ENCODE measurements around the gene DLG5.

DLG5 gene

GRCh38 chr10:77865580-77866324 lies 60.8 kb downstream of the DLG5 start:
- H3K27ac Mint-ChIP-seq, result no peak overlapping the region
- DNase-seq, result no peak
- no peak overlapping the region for H3K4me3 Mint-ChIP-seq
- no peaks in the 10 kb centered on the region for H3K27me3 Mint-ChIP-seq
- H3K9me3 Mint-ChIP-seq, result no peaks in the 10 kb centered on the region
- H3K4me1 Mint-ChIP-seq (ENCODE audit: low read depth), result peaks cover 2% of the 10 kb centered on the region
- H3K36me3 Mint-ChIP-seq (ENCODE audit: low read depth), result no peaks in the 10 kb centered on the region

DNA sequence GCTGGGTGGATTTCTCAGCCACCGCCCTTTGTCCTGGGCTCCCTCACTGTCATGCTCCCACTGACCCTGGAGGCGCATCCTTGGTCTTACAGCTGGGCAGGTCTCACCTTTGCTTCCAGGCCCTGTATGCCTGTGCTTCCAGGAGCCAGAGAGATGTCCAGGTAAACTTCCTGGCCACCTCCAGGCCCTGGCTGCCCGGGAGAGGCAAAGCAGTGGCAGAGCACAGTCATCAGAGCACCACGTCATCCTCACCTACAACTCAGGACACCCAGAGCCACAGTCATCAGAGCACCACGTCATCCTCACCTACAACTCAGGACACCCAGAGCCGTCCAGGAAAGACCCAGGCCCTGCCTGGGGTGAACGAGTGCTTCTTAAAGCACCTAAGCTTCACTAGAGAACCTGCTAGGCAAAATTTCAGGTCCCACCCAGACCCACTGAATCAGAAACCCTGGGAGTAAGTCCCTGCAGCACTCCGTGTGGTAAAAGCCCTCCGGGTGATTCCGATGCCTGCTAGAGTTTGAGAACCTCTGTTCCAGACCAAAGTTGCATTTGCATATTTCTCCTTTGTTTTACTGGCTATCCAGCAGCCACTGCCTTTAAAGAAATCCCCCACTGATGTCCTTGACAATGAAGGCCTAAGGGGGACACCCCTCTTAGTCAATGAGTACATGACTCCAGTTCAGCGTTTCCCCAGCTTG lies 62.3 kb downstream of the DLG5 start:
- no peak overlapping the region for H3K4me3 Mint-ChIP-seq
- H3K36me3 Mint-ChIP-seq (ENCODE audit: low read depth), result no peaks in the 10 kb centered on the region
- H3K4me1 Mint-ChIP-seq (ENCODE audit: low read depth), result peaks cover 2% of the 10 kb centered on the region
- no peak for DNase-seq
- H3K9me3 Mint-ChIP-seq, result no peaks in the 10 kb centered on the region
- no peaks in the 10 kb centered on the region for H3K27me3 Mint-ChIP-seq
- H3K27ac Mint-ChIP-seq, result no peak overlapping the region

GRCh38 chr10:77863446-77863845 lies 63.1 kb downstream of the DLG5 start:
- H3K27ac Mint-ChIP-seq, result no peak overlapping the region
- H3K27me3 Mint-ChIP-seq, result no peaks in the 10 kb centered on the region
- H3K36me3 Mint-ChIP-seq (ENCODE audit: low read depth), result no peaks in the 10 kb centered on the region
- no peak overlapping the region for H3K4me3 Mint-ChIP-seq
- H3K9me3 Mint-ChIP-seq, result no peaks in the 10 kb centered on the region
- DNase-seq, result no peak
- peaks cover 2% of the 10 kb centered on the region for H3K4me1 Mint-ChIP-seq (ENCODE audit: low read depth)

- no peaks in the 10 kb centered on the region for H3K36me3 Mint-ChIP-seq (ENCODE audit: low read depth)
- no peaks in the 10 kb centered on the region for H3K9me3 Mint-ChIP-seq
- no peak overlapping the region for H3K4me3 Mint-ChIP-seq
- DNase-seq, result no peak
- no peaks in the 10 kb centered on the region for H3K27me3 Mint-ChIP-seq
- H3K27ac Mint-ChIP-seq, result no peak overlapping the region
- H3K4me1 Mint-ChIP-seq (ENCODE audit: low read depth), result peaks cover 2% of the 10 kb centered on the region
Measured at GRCh38 chr10:77862595-77862994, 64.0 kb downstream of the DLG5 start.

DNA sequence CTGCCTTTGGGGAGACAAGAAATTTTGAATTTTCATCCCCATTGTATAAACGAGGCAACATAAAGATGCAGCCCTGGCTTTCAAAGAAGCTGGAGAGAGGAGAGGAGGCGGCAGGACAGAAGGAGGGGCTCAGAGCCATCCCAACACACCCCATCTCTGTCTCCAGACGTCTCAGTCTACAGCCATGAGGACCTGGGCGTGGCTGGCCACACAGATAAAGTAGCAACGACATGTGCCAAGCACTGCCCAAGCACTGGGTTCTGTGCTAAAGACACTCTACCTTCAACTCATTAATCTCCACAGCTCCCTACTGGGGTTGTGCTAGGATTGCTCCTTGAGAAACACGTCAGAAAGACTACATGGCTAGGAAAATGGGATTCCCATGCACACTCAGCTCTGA lies 65.2 kb downstream of the DLG5 start:
- Mint-ChIP-seq H3K27ac (no peak overlapping the region), H3K36me3 (ENCODE audit: low read depth) (no peaks in the 10 kb centered on the region), H3K27me3 (no peaks in the 10 kb centered on the region), H3K4me1 (ENCODE audit: low read depth) (peaks cover 2% of the 10 kb centered on the region), H3K9me3 (no peaks in the 10 kb centered on the region), H3K4me3 (no peak overlapping the region)
- no peak for DNase-seq

GRCh38 chr10:77859865-77860282 lies 66.7 kb downstream of the DLG5 start:
- no peaks in the 10 kb centered on the region for H3K27me3 Mint-ChIP-seq
- H3K9me3 Mint-ChIP-seq, result no peaks in the 10 kb centered on the region
- H3K4me3 Mint-ChIP-seq, result no peak overlapping the region
- no peaks in the 10 kb centered on the region for H3K4me1 Mint-ChIP-seq (ENCODE audit: low read depth)
- DNase-seq, result no peak
- no peak overlapping the region for H3K27ac Mint-ChIP-seq
- no peaks in the 10 kb centered on the region for H3K36me3 Mint-ChIP-seq (ENCODE audit: low read depth)

DNA sequence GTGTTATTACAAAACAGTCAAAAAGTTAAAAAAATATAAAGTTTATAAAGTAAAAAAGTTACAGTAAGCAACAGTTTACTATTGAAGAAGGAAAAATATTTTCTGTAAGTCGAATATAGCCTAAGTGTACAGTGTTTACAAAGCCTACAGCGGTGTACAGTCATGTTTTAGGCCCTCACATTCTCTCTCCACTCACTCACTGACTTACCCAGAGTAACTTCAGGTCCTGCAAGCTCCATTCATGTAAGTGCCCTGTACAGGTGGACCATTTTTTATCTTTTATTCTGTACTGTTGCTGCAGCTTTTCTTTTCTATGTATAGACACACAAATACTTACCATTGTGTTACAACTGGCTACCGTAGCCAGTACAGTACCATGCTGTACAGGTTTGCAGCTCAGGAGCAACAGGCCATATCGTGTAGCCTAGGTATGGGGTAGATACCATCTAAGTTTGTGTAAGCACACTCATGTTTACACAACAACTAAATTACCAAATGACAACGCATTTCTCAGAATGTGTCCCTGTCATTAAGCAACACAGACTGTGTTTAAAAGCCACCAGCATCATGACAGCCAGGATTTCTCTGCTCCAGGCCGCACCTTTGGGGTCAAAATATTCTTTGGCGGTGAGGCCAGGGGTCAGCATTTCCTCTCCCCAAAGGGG lies 67.2 kb downstream of the DLG5 start:
- H3K27ac Mint-ChIP-seq, result no peak overlapping the region
- H3K4me3 Mint-ChIP-seq, result no peak overlapping the region
- no peaks in the 10 kb centered on the region for H3K9me3 Mint-ChIP-seq

GRCh38 chr10:77857272-77857671 lies 69.3 kb downstream of the DLG5 start:
- H3K36me3 Mint-ChIP-seq (ENCODE audit: low read depth), result no peaks in the 10 kb centered on the region
- no peaks in the 10 kb centered on the region for H3K9me3 Mint-ChIP-seq
- H3K27me3 Mint-ChIP-seq, result no peaks in the 10 kb centered on the region
- no peak overlapping the region for H3K4me3 Mint-ChIP-seq
- no peaks in the 10 kb centered on the region for H3K4me1 Mint-ChIP-seq (ENCODE audit: low read depth)
- DNase-seq, result no peak
- no peak overlapping the region for H3K27ac Mint-ChIP-seq

More for the DNA sequence above, 67.2 kb downstream of the DLG5 start:
- no peaks in the 10 kb centered on the region for H3K4me1 Mint-ChIP-seq (ENCODE audit: low read depth)
- no peaks in the 10 kb centered on the region for H3K27me3 Mint-ChIP-seq
- no peaks in the 10 kb centered on the region for H3K36me3 Mint-ChIP-seq (ENCODE audit: low read depth)
- no peak for DNase-seq

DNA sequence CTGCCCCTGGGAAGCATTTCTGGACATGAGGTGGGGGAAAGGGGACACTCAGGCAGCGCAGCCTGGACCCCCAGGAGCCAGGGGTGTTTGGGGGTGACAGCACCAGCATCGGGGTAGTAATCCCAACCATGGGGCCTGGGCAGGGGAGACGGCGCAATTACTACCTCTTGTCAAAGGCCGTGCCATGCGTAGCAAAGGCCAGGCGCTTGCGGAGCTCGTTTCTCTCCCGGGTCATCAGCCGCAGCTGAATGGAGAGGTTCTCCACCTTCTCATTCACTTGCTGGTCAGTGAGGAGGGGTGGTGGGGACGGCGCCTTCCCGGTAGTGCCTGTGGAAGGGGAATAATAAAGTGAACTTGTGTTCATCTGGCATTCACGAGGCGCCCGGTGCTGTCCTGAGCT lies 70.0 kb downstream of the DLG5 start:
- Mint-ChIP-seq H3K27me3 (no peaks in the 10 kb centered on the region), H3K4me3 (no peak overlapping the region), H3K9me3 (no peaks in the 10 kb centered on the region), H3K4me1 (ENCODE audit: low read depth) (no peaks in the 10 kb centered on the region), H3K27ac (no peak overlapping the region), H3K36me3 (ENCODE audit: low read depth) (no peaks in the 10 kb centered on the region)
- no peak for DNase-seq

- Mint-ChIP-seq H3K27me3 (no peaks in the 10 kb centered on the region), H3K36me3 (ENCODE audit: low read depth) (no peaks in the 10 kb centered on the region), H3K27ac (no peak overlapping the region), H3K4me1 (ENCODE audit: low read depth) (no peaks in the 10 kb centered on the region), H3K9me3 (no peaks in the 10 kb centered on the region), H3K4me3 (no peak overlapping the region)
- no peak for DNase-seq
Measured at GRCh38 chr10:77855404-77856155, 71.0 kb downstream of the DLG5 start.

DNA sequence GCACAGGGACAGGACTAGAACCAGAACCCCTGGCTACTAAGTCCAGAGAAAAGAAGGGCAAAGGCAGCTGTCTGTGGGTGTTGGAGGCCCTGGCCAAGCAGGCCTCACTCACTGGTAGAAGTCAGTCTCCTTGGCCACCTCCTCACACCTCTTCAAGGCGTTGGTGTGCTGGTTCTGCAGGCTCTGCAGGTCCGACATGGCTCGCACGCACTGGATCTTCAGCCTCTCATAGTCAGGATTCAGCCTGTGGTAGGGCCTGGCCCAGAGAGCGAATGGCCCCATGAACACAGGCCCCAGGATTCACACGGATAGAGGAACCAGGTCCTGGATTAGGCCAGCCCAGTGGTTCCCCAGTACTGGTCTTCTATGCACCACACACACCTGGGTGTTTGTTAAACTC lies 72.4 kb downstream of the DLG5 start:
- no peaks in the 10 kb centered on the region for H3K4me1 Mint-ChIP-seq (ENCODE audit: low read depth)
- no peaks in the 10 kb centered on the region for H3K9me3 Mint-ChIP-seq
- no peak for DNase-seq
- H3K27me3 Mint-ChIP-seq, result no peaks in the 10 kb centered on the region
- no peaks in the 10 kb centered on the region for H3K36me3 Mint-ChIP-seq (ENCODE audit: low read depth)
- H3K27ac Mint-ChIP-seq, result no peak overlapping the region
- no peak overlapping the region for H3K4me3 Mint-ChIP-seq

DNA sequence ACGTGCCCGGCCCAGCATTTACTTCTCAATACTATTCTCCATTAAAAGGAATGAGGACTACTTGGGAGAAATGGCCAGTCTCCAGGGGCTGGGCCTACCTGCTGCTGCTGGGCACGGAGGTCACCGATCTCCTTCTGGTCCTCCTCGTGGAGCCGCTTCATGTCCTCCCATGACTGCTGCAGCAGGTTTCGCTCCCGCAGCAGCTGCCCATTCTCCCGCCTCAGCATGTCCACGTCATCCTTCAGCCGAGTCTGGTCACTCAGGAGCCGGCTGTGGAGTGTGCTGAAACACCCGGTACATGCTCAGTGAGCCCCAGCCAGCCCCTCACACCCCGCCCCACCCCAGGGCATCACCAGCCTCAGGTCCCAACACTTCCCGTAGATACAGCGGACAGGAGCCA lies 73.3 kb downstream of the DLG5 start:
- no peak for DNase-seq
- H3K27ac Mint-ChIP-seq, result no peak overlapping the region
- H3K9me3 Mint-ChIP-seq, result no peaks in the 10 kb centered on the region
- H3K4me1 Mint-ChIP-seq (ENCODE audit: low read depth), result no peaks in the 10 kb centered on the region
- H3K27me3 Mint-ChIP-seq, result no peaks in the 10 kb centered on the region
- no peaks in the 10 kb centered on the region for H3K36me3 Mint-ChIP-seq (ENCODE audit: low read depth)
- no peak overlapping the region for H3K4me3 Mint-ChIP-seq

DNA sequence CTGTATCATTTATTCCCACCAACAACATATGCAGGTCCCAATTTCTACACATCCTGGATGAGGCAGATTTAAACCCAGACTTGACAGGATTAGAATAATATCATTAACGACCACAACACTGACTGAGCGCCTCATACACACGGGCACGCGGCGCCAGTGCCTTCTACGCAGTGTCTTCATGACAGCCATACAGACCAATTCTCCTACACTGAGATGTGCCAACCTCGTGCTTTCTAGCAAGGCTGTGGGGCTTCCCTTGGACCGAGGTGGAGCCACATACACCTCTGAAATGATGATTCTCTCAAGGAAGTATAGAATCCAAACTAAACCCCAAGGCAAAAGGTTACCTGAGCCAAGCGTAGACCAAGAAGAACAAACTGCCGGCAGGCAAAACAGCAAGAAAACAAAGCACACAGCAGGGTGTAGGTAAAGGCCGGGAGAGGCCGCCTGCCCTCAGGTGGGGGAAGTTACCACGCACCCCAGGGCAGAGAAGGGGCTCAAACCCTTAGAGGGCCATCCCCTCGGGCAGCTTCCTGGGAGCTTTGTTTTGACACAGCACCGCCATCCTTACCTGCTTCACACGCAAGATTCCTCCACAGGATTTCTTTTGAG lies 75.8 kb downstream of the DLG5 start:
- Mint-ChIP-seq H3K36me3 (ENCODE audit: low read depth) (no peaks in the 10 kb centered on the region), H3K9me3 (no peaks in the 10 kb centered on the region), H3K27ac (no peak overlapping the region), H3K4me1 (ENCODE audit: low read depth) (peaks cover 2% of the 10 kb centered on the region), H3K4me3 (no peak overlapping the region), H3K27me3 (no peaks in the 10 kb centered on the region)
- DNase-seq, result no peak

GRCh38 chr10:77849039-77849664 lies 77.4 kb downstream of the DLG5 start:
- Mint-ChIP-seq H3K36me3 (ENCODE audit: low read depth) (no peaks in the 10 kb centered on the region), H3K4me3 (no peak overlapping the region), H3K27ac (no peak overlapping the region), H3K27me3 (no peaks in the 10 kb centered on the region), H3K9me3 (no peaks in the 10 kb centered on the region), H3K4me1 (ENCODE audit: low read depth) (peaks cover 2% of the 10 kb centered on the region)
- no peak for DNase-seq

Data from activated T-cell treated with anti-CD3 and anti-CD28 coated beads, Interleukin-2, amount 50 U/mL, for 24 hours (primary cell).